Caco-2 (cell line): ENCODE results near the gene EMILIN3. TPM values are rescaled to one million over a fixed set of nuclear protein-coding genes. Genes with fewer than 3 reads are reported as not detected.

Experiments
- BruUV-seq: library from RNA; stranded (reverse); fragments of 400-500 nt; replicated peaks from 2 replicates; lab custom pipeline; 2021; lab: Mats Ljungman, UMichigan
- CTCF ChIA-PET: fragments of 300-600 bp; sonication (Branson Sonifier 250); formaldehyde crosslinking; loops from one replicate; lab custom pipeline; 2022; ENCODE audit warnings: antibody characterized with exemption; lab: Charles Lee
- POLR2A ChIA-PET: fragments of 300-600 bp; sonication (Branson Sonifier 250); formaldehyde crosslinking; loops from one replicate; lab custom pipeline; 2022; ENCODE audit warnings: antibody characterized with exemption; lab: Charles Lee
- DNase-seq, 2 experiments: peaks; one replicate each; pipeline versions ENCODE4 v3.0.0 to v3.0.0-alpha.2; 2020 to 2022
- H3K27me3 ChIP-seq: replicated peaks from 2 replicates; pipeline ENCODE4 v1.6.0; 2011; ENCODE audit warnings: low read length; ENCODE audit not compliant: control insufficient read depth, insufficient read depth
- H3K36me3 ChIP-seq: 2 replicates; pipeline ENCODE4 v1.5.1; 2011; ENCODE audit warnings: low read length; ENCODE audit not compliant: control insufficient read depth, insufficient read depth
- H3K4me1 ChIP-seq: fragments of 250-450 bp; sonication (Bioruptor Pico); 2 replicates; pipeline ENCODE4 v1.5.1; 2020; ENCODE audit warnings: mild to moderate bottlenecking
- H3K4me3 ChIP-seq: 2 replicates; pipeline ENCODE4 v1.5.1; 2011; ENCODE audit warnings: low read depth, mild to moderate bottlenecking, control low read depth, low read length
- H3K9me3 ChIP-seq: fragments of 250-450 bp; sonication (Bioruptor Pico); 2 replicates; pipeline ENCODE4 v1.5.1; 2020; ENCODE audit warnings: mild to moderate bottlenecking, moderate library complexity
- H3K27ac Mint-ChIP-seq: one replicate; pipeline ENCODE4 v1.8.0; 2022; ENCODE audit warnings: mixed read lengths; ENCODE audit not compliant: unreplicated experiment
- H3K27me3 Mint-ChIP-seq: one replicate; pipeline ENCODE4 v1.8.0; 2022; ENCODE audit warnings: mixed read lengths; ENCODE audit not compliant: insufficient read depth, unreplicated experiment
- H3K36me3 Mint-ChIP-seq: one replicate; pipeline ENCODE4 v1.8.0; 2022; ENCODE audit warnings: mild to moderate bottlenecking, mixed read lengths; ENCODE audit not compliant: insufficient read depth, unreplicated experiment
- H3K4me1 Mint-ChIP-seq: one replicate; pipeline ENCODE4 v1.8.0; 2022; ENCODE audit warnings: low read depth, mixed read lengths; ENCODE audit not compliant: unreplicated experiment
- H3K4me3 Mint-ChIP-seq: one replicate; pipeline ENCODE4 v1.8.0; 2022; ENCODE audit warnings: mild to moderate bottlenecking, moderate library complexity, mixed read lengths; ENCODE audit not compliant: unreplicated experiment
- H3K9me3 Mint-ChIP-seq: one replicate; pipeline ENCODE4 v1.8.0; 2022; ENCODE audit warnings: mixed read lengths; ENCODE audit not compliant: unreplicated experiment
- CTCF ChIP-seq, 2 experiments: fragments of 200-600 bp in 1 of 2; IDR thresholded peaks; 1 replicate in 1 of 2; 2 replicates in 1 of 2; pipeline versions ENCODE4 v1.5.1 to v1.8.0; 2011 to 2022; ENCODE audit warnings: antibody characterized with exemption in 1 of 2, control low read depth in 1 of 2, inconsistent platforms in 1 of 2, low read depth in 1 of 2, low read length in 1 of 2, mild to moderate bottlenecking in 1 of 2, moderate library complexity in 1 of 2; ENCODE audit not compliant: insufficient read depth in 1 of 2, severe bottlenecking in 1 of 2, unreplicated experiment in 1 of 2
- intact Hi-C: fragments of 100-400 bp; cut with micrococcal nuclease; formaldehyde crosslinking; loops from one replicate; pipeline ENCODE4 v1.10.0; 2022; ENCODE audit not compliant: unreplicated experiment
- total RNA-seq: library from RNA; stranded (reverse); gene quantifications from 2 replicates; pipeline ENCODE4 v1.2.3, GENCODE V29; 2022

The EMILIN3 gene
- total RNA-seq, 1 experiment from 2014 or later = 0.50 TPM

GRCh38 chr20:41392871-41393704 lies 26.5 kb upstream of the EMILIN3 start:
- CTCF ChIA-PET = no interaction called here
- Mint-ChIP-seq H3K27ac (no peak overlapping the region), H3K4me1 (peaks cover 16% of the 10 kb centered on the region), H3K27me3 (no peaks in the 10 kb centered on the region), H3K36me3 (no peaks in the 10 kb centered on the region), H3K9me3 (no peaks in the 10 kb centered on the region), H3K4me3 (no peak overlapping the region)
- Histone ChIP-seq H3K9me3 (no peaks in the 10 kb centered on the region), H3K4me1 (no peaks in the 10 kb centered on the region), H3K27me3 (no peaks in the 10 kb centered on the region), H3K36me3 (no peaks in the 10 kb centered on the region), H3K4me3 (no peak overlapping the region)
- no peak for DNase-seq
- no peak for TF ChIP-seq CTCF (IDR thresholded peaks at IDR 0.05; ENCODE audit: insufficient read depth in 1 of 2, low read depth in 1 of 2, low read length in 1 of 2, severe bottlenecking in 1 of 2, unreplicated experiment in 1 of 2)
- no TSS peak for BruUV-seq
- POLR2A ChIA-PET = no interaction called here
- intact Hi-C loops = no loop called here

DNA sequence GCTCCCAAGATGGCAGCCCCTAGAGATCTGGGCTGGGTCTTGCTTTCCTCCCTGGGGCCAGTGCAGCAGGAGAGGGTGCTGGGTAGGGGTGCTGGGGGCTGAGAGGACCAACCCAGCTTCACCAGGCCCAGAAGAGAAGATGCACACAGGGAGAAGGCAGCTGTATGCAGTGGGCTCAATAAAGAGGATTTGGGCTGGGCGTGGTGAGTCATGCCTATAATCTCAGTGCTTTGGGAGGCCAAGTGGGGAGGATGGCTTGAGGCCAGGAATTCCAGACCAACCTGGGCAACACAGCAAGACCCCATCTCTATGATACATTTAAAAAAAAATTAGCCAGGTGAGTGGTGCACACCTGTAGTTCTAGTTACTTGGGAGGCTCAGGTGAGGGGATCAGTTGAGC lies 25.7 kb upstream of the EMILIN3 start:
- TF ChIP-seq CTCF (IDR thresholded peaks at IDR 0.05; ENCODE audit: insufficient read depth in 1 of 2, low read depth in 1 of 2, low read length in 1 of 2, severe bottlenecking in 1 of 2, unreplicated experiment in 1 of 2) = no peak
- Mint-ChIP-seq H3K4me1 (peaks cover 16% of the 10 kb centered on the region), H3K9me3 (no peaks in the 10 kb centered on the region), H3K27ac (peak overlapping the region; percentile 6), H3K36me3 (no peaks in the 10 kb centered on the region), H3K4me3 (no peak overlapping the region), H3K27me3 (no peaks in the 10 kb centered on the region)
- intact Hi-C loops = no loop called here
- Histone ChIP-seq H3K9me3 (no peaks in the 10 kb centered on the region), H3K36me3 (no peaks in the 10 kb centered on the region), H3K27me3 (no peaks in the 10 kb centered on the region), H3K4me3 (no peak overlapping the region), H3K4me1 (no peaks in the 10 kb centered on the region)
- ChIA-PET CTCF (interaction anchor here (0.5 to 0.6 kb wide), 2 partner anchors 7 to 52 kb away, joined by 3 to 5 read pairs; no protein-coding TSS in a partner anchor), POLR2A (no interaction called here)
- no peak for DNase-seq
- BruUV-seq = no TSS peak

DNA sequence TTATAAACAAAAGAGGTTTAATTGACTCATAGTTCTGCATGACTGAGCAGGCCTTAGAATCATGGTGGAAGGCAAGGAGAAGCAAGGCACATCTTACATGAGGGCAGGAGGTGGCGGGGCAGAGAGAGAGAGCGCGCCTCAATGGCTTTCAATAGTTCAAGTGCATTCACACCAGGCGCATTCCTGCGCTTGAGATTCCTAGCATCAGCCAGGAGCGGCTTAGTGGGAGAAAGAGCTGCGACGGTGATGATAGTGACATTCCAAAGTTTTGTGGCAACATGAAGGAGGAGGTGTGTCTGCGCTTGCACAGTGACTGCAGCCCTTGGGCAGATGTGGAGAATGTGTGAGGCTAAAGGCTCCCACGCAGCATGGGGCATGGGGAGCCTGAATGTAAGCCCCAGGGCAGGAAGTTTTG lies 25.0 kb upstream of the EMILIN3 start:
- TF ChIP-seq CTCF (IDR thresholded peaks at IDR 0.05; ENCODE audit: insufficient read depth in 1 of 2, low read depth in 1 of 2, low read length in 1 of 2, severe bottlenecking in 1 of 2, unreplicated experiment in 1 of 2) = no peak
- Mint-ChIP-seq H3K36me3 (no peaks in the 10 kb centered on the region), H3K9me3 (no peaks in the 10 kb centered on the region), H3K4me3 (no peak overlapping the region), H3K4me1 (peaks cover 16% of the 10 kb centered on the region), H3K27ac (peak overlapping the region; percentile 6), H3K27me3 (no peaks in the 10 kb centered on the region)
- no peaks in the 10 kb centered on the region for H3K9me3 ChIP-seq
- no peaks in the 10 kb centered on the region for H3K4me1 ChIP-seq
- no peaks in the 10 kb centered on the region for H3K27me3 ChIP-seq
- ChIA-PET CTCF (interaction anchor here (0.5 to 0.6 kb wide), 2 partner anchors 8 to 51 kb away, joined by 3 to 5 read pairs; no protein-coding TSS in a partner anchor), POLR2A (interaction anchor here (0.6 kb wide), 1 partner anchor 10 kb away, joined by 5 read pairs; no protein-coding TSS in a partner anchor)
- no TSS peak for BruUV-seq
- H3K4me3 ChIP-seq = no peak overlapping the region
- intact Hi-C loops = no loop called here
- peak; percentile 71 to 82 for DNase-seq
- no peaks in the 10 kb centered on the region for H3K36me3 ChIP-seq
